GM12878 (cell line): ENCODE data around the gene UNC80. TPM values are rescaled to one million over a fixed set of nuclear protein-coding genes. Genes with fewer than 3 reads are reported as not detected.

ENCODE experiments used
- ATAC-seq: fragments of 200-7000 bp; cut with Tn5 transposase; 3 replicates; pipeline ENCODE4 v1.9.1; 2020; ENCODE audit warnings: mild to moderate bottlenecking, moderate library complexity
- BruUV-seq: library from RNA; stranded (reverse); fragments of 400-500 nt; replicated peaks from 2 replicates; lab custom pipeline; 2021; lab: Mats Ljungman, UMichigan
- CTCF ChIA-PET: fragments of 300-600 bp; sonication (Branson Sonifier 250); formaldehyde crosslinking; extraction: SDS; loops from one replicate; lab custom pipeline; 2021; ENCODE audit warnings: inconsistent platforms; lab: Yijun Ruan, JAX
- POLR2A ChIA-PET: fragments of 350-600 bp; formaldehyde crosslinking; extraction: SDS; loops from one replicate; lab custom pipeline; 2021; ENCODE audit warnings: inconsistent platforms; lab: Charles Lee
- RAD21 ChIA-PET: fragments of 300-600 bp; sonication (Branson Sonifier 250); formaldehyde crosslinking; loops from one replicate; lab custom pipeline; 2023; ENCODE audit warnings: antibody characterized with exemption; ENCODE audit not compliant: unreplicated experiment; lab: Charles Lee
- SMC1A ChIA-PET: fragments of 300-600 bp; sonication (Branson Sonifier 250); formaldehyde crosslinking; loops from one replicate; lab custom pipeline; 2023; ENCODE audit not compliant: unreplicated experiment, uncharacterized antibody; lab: Charles Lee
- DNase-seq: peaks from one replicate; pipeline ENCODE4 v3.0.0-alpha.2; 2011; ENCODE audit warnings: low read depth, low spot score
- FAIRE-seq: peaks from 3 replicates; lab custom pipeline; 2011; peaks lifted over from hg19 to GRCh38; lab: Jason Lieb, UNC
- H2AFZ ChIP-seq: 2 replicates; pipeline ENCODE4 v1.6.0; 2011; ENCODE audit warnings: low read depth, low read length, control low read depth; ENCODE audit not compliant: control insufficient read depth
- H3K27ac ChIP-seq: 2 replicates; pipeline ENCODE4 v1.5.1; 2011; ENCODE audit warnings: control low read depth; ENCODE audit not compliant: control insufficient read depth, insufficient read depth
- H3K27me3 ChIP-seq, 2 experiments: replicated peaks in 1 of 2; 2 replicates each; pipeline versions ENCODE4 v1.6.0 to v1.6.1; 2011; ENCODE audit warnings: low read length in 1 of 2; ENCODE audit not compliant: control insufficient read depth in 2 of 2, insufficient read depth in 2 of 2
- H3K36me3 ChIP-seq, 2 experiments: 2 replicates each; pipeline ENCODE4 v1.5.1; 2011; ENCODE audit warnings: low read length in 1 of 2; ENCODE audit not compliant: control insufficient read depth in 2 of 2, insufficient read depth in 2 of 2
- H3K4me1 ChIP-seq: 2 replicates; pipeline ENCODE4 v1.6.1; 2011; ENCODE audit warnings: mild to moderate bottlenecking, low read length, moderate library complexity, mixed read lengths; ENCODE audit not compliant: control insufficient read depth, insufficient read depth
- H3K4me2 ChIP-seq: 2 replicates; pipeline ENCODE4 v1.6.0; 2011; ENCODE audit warnings: control low read depth; ENCODE audit not compliant: control insufficient read depth, insufficient read depth
- H3K4me3 ChIP-seq: fragments of 200-600 bp; sonication (generic); 2 replicates; pipeline ENCODE4 v1.5.1; 2016
- H3K79me2 ChIP-seq: 2 replicates; pipeline ENCODE4 v1.6.0; 2011; ENCODE audit warnings: low read length; ENCODE audit not compliant: control insufficient read depth, insufficient read depth
- H3K9ac ChIP-seq: 2 replicates; pipeline ENCODE4 v1.8.0; 2011; ENCODE audit warnings: low read length, control low read depth, mixed read lengths; ENCODE audit not compliant: control insufficient read depth, insufficient read depth
- H3K9me3 ChIP-seq: replicated peaks from 3 replicates; pipeline ENCODE4 v1.5.1; 2011; ENCODE audit warnings: mild to moderate bottlenecking, low read length; ENCODE audit not compliant: control insufficient read depth, insufficient read depth
- H4K20me1 ChIP-seq: 2 replicates; pipeline ENCODE4 v1.6.0; 2011; ENCODE audit not compliant: control insufficient read depth, insufficient read depth
- ATF7 ChIP-seq: fragments of 450-650 bp; IDR thresholded peaks from 2 replicates; pipeline ENCODE4 v1.6.1; 2016; ENCODE audit warnings: low read depth, mild to moderate bottlenecking
- PML ChIP-seq: IDR thresholded peaks from 2 replicates; pipeline ENCODE4 v1.6.1; 2012; ENCODE audit warnings: low read length, inconsistent platforms
- SMC3 ChIP-seq: IDR thresholded peaks from 2 replicates; pipeline ENCODE4 v1.6.1; 2011; ENCODE audit warnings: low read length, improper control_type of control experiment, borderline replicate concordance
- SREBF1 ChIP-seq: IDR thresholded peaks from 2 replicates; pipeline ENCODE4 v1.6.1; 2012; ENCODE audit warnings: mild to moderate bottlenecking, low read length
- WGBS: methylation state at CpG from one replicate; pipeline ENCODE4 v1.1.6; 2016; ENCODE audit warnings: low lambda C conversion rate; ENCODE audit not compliant: insufficient replicate concordance, insufficient coverage; ENCODE audit errors: missing lambda C conversion rate; 5-methylcytosine and 5-hydroxymethylcytosine counted together
- in situ Hi-C: fragments of 300-500 bp; cut with MboI; formaldehyde crosslinking; loops from 9 replicates; pipeline ENCODE4 v1.14.3; 2018; ENCODE audit warnings: mixed read lengths
- intact Hi-C: fragments of 100-400 bp; cut with micrococcal nuclease; formaldehyde crosslinking; loops from one replicate; pipeline ENCODE4 v1.14.2; 2022; ENCODE audit not compliant: unreplicated experiment
- polyA plus RNA-seq, 11 experiments: library from polyadenylated mRNA; depleted of rRNA in 4 of 11; unstranded in 6 of 11; stranded (reverse) in 5 of 11; fragments of >200 nt; fragmentation: Nextera tagmentation in 4 of 11; fragmentation: Illumina TruSeq in 1 of 11; extraction: Ambion mirVana in 4 of 11; extraction: Trizol in 1 of 11; gene quantifications; 1 replicate in 1 of 11; 2 replicates in 10 of 11; pipeline versions ENCODE4 v1.2.1 to v1.2.3, GENCODE V29; 2011 to 2016; ENCODE audit warnings: inconsistent platforms in 2 of 11, missing spikeins in 2 of 11, low read depth in 1 of 11
- total RNA-seq, 4 experiments: library from RNA; depleted of rRNA in 3 of 4; stranded (reverse); fragments of >200 nt in 3 of 4; fragmentation: Illumina TruSeq in 1 of 4; extraction: Trizol in 1 of 4; gene quantifications; 2 replicates each; pipeline versions ENCODE4 v1.2.1 to v1.2.3, GENCODE V29; 2013 to 2021
- TF ChIP-seq, protein P1 (sequence below): fragments of 450-650 bp; IDR thresholded peaks from 2 replicates; pipeline ENCODE4 v1.6.1; 2016; ENCODE audit warnings: mild to moderate bottlenecking
- TF ChIP-seq, protein P2 (sequence below), 3 experiments: IDR thresholded peaks in 2 of 3; conservative IDR thresholded peaks in 1 of 3; 2 replicates each; pipeline ENCODE4 v1.5.1; 2011; ENCODE audit warnings: low read depth in 3 of 3, low read length in 3 of 3, mild to moderate bottlenecking in 3 of 3, control low read depth in 2 of 3, moderate library complexity in 2 of 3, inconsistent platforms in 1 of 3, mixed read lengths in 1 of 3; ENCODE audit not compliant: control insufficient read depth in 2 of 3, insufficient read depth in 1 of 3; ENCODE audit errors: extremely low read depth in 1 of 3

The UNC80 gene
- total and polyA plus RNA-seq, 10 of the 15 experiments (the other 5 are each of a cell fraction or from before 2014, with no cell fraction given): not detected

DNA sequence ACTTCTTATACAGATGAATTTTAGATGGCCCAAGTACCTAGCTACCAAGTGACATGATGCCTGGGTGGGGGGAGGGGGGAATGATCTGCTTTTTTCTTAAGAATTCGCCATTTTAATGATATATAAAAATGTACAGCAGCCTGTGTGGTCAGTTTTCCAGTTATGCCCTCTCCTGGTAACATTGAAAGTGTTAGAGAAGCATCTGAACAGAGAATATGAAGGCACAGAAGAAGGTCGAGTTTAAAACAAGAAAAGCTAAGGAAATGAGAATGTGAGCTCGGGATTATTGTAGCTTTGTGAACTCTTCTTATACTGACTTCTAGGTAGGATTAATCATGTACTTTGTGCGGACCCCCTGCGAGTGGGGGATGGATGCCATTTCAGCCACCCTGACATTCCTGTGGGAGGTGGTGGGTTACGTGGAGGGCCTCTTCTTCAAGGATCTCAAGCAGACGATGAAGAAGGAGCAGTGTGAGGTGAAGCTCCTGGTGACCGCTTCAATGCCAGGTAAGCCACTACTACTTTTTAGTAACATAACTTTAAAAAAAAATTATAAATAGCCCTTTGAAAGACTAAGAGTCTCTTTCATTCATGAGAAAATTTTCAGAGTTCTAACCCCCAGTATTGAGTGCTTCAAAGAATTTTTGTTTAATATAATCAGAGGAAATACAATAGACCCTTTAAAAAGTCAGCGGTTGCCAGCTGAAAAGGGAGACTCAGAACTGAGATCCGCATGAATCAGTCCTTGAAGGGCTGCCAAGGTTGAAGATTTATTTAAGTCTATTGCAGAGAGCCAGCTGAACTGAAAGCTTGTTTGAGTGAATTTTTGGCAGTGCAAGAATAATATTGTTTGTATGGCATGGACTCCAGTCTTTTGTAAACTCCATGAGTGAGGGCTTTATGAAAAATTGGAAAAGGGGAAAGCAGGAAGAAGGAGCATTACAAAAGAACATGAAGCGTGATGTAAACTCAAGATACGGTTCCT, 162.2 kb downstream of the UNC80 start (continued):
- TF ChIP-seq, protein P1, sequence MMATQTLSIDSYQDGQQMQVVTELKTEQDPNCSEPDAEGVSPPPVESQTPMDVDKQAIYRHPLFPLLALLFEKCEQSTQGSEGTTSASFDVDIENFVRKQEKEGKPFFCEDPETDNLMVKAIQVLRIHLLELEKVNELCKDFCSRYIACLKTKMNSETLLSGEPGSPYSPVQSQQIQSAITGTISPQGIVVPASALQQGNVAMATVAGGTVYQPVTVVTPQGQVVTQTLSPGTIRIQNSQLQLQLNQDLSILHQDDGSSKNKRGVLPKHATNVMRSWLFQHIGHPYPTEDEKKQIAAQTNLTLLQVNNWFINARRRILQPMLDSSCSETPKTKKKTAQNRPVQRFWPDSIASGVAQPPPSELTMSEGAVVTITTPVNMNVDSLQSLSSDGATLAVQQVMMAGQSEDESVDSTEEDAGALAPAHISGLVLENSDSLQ: no peak
- TF ChIP-seq ATF7: no peak

DNA sequence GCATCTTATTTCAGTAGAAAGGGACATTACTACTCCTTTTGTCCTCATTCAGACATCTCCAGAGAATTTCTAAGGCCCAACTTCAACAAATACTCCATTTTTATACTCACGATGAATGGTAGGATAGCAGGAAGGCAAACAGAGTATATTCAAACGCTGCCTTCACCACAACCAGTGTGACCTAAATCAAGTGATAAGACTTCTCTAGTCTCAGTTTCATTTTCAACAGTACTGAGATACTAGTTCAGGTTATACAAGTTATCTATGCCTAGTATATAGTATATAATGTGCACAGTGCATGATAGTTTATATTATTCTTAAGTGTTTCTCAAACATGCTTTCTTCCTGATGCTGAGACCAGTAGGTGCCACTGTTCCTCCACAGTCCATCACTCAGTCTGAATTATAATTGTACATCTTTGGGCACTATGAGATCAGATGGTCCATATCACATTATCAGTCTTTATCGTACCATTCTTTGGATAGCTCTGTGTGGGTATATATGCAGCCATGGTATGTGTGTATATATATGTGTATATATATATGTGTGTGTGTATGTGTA, 164.6 kb downstream of the UNC80 start:
- POLR2A ChIA-PET: no interaction called here
- no peak overlapping the region for H3K9ac ChIP-seq
- H2AFZ ChIP-seq: no peak overlapping the region
- no peak overlapping the region for H3K4me3 ChIP-seq
- RAD21 ChIA-PET: no interaction called here
- peak; percentile 37 for ATAC-seq
- no TSS peak for BruUV-seq
- in situ Hi-C loops: no loop called here
- no peaks in the 10 kb centered on the region for H3K79me2 ChIP-seq
- DNase-seq: no peak
- H3K4me1 ChIP-seq: no peaks in the 10 kb centered on the region
- CTCF ChIA-PET: no interaction called here
- TF ChIP-seq, protein P2, sequence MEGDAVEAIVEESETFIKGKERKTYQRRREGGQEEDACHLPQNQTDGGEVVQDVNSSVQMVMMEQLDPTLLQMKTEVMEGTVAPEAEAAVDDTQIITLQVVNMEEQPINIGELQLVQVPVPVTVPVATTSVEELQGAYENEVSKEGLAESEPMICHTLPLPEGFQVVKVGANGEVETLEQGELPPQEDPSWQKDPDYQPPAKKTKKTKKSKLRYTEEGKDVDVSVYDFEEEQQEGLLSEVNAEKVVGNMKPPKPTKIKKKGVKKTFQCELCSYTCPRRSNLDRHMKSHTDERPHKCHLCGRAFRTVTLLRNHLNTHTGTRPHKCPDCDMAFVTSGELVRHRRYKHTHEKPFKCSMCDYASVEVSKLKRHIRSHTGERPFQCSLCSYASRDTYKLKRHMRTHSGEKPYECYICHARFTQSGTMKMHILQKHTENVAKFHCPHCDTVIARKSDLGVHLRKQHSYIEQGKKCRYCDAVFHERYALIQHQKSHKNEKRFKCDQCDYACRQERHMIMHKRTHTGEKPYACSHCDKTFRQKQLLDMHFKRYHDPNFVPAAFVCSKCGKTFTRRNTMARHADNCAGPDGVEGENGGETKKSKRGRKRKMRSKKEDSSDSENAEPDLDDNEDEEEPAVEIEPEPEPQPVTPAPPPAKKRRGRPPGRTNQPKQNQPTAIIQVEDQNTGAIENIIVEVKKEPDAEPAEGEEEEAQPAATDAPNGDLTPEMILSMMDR (IDR thresholded peaks at IDR 0.05 in 2 of 3, conservative IDR thresholded peaks at IDR 0.05 in 1 of 3; ENCODE audit: control insufficient read depth in 2 of 3, extremely low read depth in 1 of 3, insufficient read depth in 1 of 3, low read depth in 3 of 3, low read length in 3 of 3): peak in 2 of 3 experiments; percentile 24 to 36; a peak in 3 of 6 replicates
- TF ChIP-seq SMC3 (peak; percentile 17; the same call in 1 of the 2 replicates), PML (no peak), SREBF1 (no peak)
- no peak for FAIRE-seq
- no peaks in the 10 kb centered on the region for H3K36me3 ChIP-seq
- no peak overlapping the region for H3K4me2 ChIP-seq
- H4K20me1 ChIP-seq: no peaks in the 10 kb centered on the region
- intact Hi-C loops: no loop called here
- no peak overlapping the region for H3K27ac ChIP-seq
- WGBS: 48% methylated on average over 3 of the region's 3 CpGs
- H3K27me3 ChIP-seq: no peaks in the 10 kb centered on the region
- SMC1A ChIA-PET: no interaction called here
- H3K9me3 ChIP-seq: no peaks in the 10 kb centered on the region
